ENCODE data around the gene TMEM72. TPM values are rescaled to one million over a fixed set of nuclear protein-coding genes. Genes with fewer than 3 reads are reported as not detected.

TMEM72 gene
- total and polyA plus RNA-seq, 2 donors (not counting 3 experiments of a cell fraction or from before 2014, with no cell fraction given) = not detected

DNA sequence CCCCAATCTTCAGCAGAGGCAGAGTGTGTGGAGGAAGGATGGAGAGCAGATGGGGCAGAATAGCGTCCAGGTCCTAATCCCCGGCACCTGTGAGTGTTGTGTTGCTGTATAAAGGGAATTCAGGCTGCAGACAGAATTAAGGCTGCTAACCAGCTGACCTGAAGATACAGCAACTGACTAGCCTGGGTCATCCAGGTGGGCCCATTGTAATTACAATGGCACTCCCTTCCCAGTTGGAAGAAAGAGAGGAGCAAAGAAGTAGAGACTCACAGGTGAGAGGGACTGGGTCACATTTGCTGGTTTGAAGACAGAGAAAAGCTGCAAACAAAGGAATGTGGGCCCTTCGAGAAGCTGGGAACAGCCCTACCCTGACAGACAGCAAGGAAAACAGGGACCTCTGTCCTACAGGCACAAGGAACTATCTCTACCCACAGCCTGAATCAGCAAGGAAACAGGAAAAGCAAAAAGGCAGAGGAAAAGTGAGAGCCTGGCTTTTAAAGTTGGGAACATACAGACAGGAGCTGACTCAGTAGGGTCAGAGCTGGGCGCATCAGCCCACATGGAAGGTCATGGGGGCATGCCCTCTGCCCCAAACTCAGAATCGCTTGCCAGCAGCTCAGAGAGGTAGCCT is 11.6 kb upstream of the TMEM72 start:
- H3K36me3 ChIP-seq (ENCODE audit: control insufficient read depth in 2 of 2, extremely low read depth in 1 of 2, insufficient read depth in 2 of 2, low read length in 2 of 2) = no peaks in the 10 kb centered on the region
- H3K9me1 ChIP-seq (replicated peaks; ENCODE audit: control insufficient read depth, extremely low read depth, insufficient read depth, low read length) = no peaks in the 10 kb centered on the region
- DNase-seq (ENCODE audit: low read depth, low spot score) (no peak), FAIRE-seq (no peak)
- H3K4me3 ChIP-seq (replicated peaks in 1 of 3; ENCODE audit: insufficient read depth in 1 of 3, low read depth in 1 of 3, low read length in 3 of 3) = no peak overlapping the region
- no peaks in the 10 kb centered on the region for H3K9me3 ChIP-seq (replicated peaks; ENCODE audit: control insufficient read depth, insufficient read depth, low read length)
- no peak overlapping the region for H3K27ac ChIP-seq (ENCODE audit: insufficient read depth, low read depth, low read length)
- no TSS peak for BruUV-seq (replicated peaks)
- no peak overlapping the region for H3K4me2 ChIP-seq (ENCODE audit: insufficient read depth, low read length)
- POLR2A ChIA-PET = no interaction called here
- intact Hi-C loops (cut with micrococcal nuclease) (no loop called here), dilution Hi-C loops (cut with MboI; ENCODE audit: extremely low pct_ligation_motif_present, low sequenced_read_pairs) (no loop called here)
- no peaks in the 10 kb centered on the region for H4K20me1 ChIP-seq (replicated peaks; ENCODE audit: control insufficient read depth, extremely low read depth, insufficient read depth, low read length)
- TF ChIP-seq MYC (IDR thresholded peaks at IDR 0.05; ENCODE audit: low read depth, low read length) = no peak
- no peak for TF ChIP-seq POLR2AphosphoS5 (IDR thresholded peaks at IDR 0.05; ENCODE audit: insufficient read depth, low read depth, low read length)
- TF ChIP-seq, protein P1, sequence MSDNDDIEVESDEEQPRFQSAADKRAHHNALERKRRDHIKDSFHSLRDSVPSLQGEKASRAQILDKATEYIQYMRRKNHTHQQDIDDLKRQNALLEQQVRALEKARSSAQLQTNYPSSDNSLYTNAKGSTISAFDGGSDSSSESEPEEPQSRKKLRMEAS (IDR thresholded peaks at IDR 0.05; ENCODE audit: insufficient read depth, insufficient read length) = no peak
- TF ChIP-seq JUN (IDR thresholded peaks at IDR 0.05; ENCODE audit: borderline replicate concordance, insufficient read depth, insufficient read length, low read depth) = no peak
- no peak for TF ChIP-seq GATA2 (IDR thresholded peaks at IDR 0.05; ENCODE audit: insufficient read depth, insufficient read length, low read depth, low read length)
- no peak for TF ChIP-seq POLR2A (IDR thresholded peaks at IDR 0.05; ENCODE audit: low read depth, low read length)
- no peak for TF ChIP-seq EZH2 (IDR thresholded peaks at IDR 0.05; ENCODE audit: borderline replicate concordance, low read depth, low read length, severe bottlenecking)
- TF ChIP-seq, protein P2, sequence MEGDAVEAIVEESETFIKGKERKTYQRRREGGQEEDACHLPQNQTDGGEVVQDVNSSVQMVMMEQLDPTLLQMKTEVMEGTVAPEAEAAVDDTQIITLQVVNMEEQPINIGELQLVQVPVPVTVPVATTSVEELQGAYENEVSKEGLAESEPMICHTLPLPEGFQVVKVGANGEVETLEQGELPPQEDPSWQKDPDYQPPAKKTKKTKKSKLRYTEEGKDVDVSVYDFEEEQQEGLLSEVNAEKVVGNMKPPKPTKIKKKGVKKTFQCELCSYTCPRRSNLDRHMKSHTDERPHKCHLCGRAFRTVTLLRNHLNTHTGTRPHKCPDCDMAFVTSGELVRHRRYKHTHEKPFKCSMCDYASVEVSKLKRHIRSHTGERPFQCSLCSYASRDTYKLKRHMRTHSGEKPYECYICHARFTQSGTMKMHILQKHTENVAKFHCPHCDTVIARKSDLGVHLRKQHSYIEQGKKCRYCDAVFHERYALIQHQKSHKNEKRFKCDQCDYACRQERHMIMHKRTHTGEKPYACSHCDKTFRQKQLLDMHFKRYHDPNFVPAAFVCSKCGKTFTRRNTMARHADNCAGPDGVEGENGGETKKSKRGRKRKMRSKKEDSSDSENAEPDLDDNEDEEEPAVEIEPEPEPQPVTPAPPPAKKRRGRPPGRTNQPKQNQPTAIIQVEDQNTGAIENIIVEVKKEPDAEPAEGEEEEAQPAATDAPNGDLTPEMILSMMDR (IDR thresholded peaks at IDR 0.05; ENCODE audit: extremely low read depth in 1 of 2, insufficient read depth in 1 of 2, low read depth in 1 of 2, low read length in 2 of 2) = no peak
- no peak for TF ChIP-seq FOS (IDR thresholded peaks at IDR 0.05; ENCODE audit: borderline replicate concordance, insufficient read depth, low read length)
- H3K4me1 ChIP-seq (ENCODE audit: control insufficient read depth, extremely low read depth, insufficient read depth, low read length) = no peaks in the 10 kb centered on the region
- no peak overlapping the region for H2AFZ ChIP-seq (ENCODE audit: low read depth, low read length)
- CTCF ChIA-PET = no interaction called here
- no peaks in the 10 kb centered on the region for H3K79me2 ChIP-seq (ENCODE audit: control insufficient read depth, insufficient read depth, low read length)
- no peaks in the 10 kb centered on the region for H3K27me3 ChIP-seq (ENCODE audit: control insufficient read depth in 2 of 2, insufficient read depth in 2 of 2, low read length in 2 of 2)
- H3K9ac ChIP-seq (replicated peaks; ENCODE audit: extremely low read depth, insufficient read depth, low read length) = no peak overlapping the region
